Stomach smooth muscle (tissue), 2 donors: ENCODE data around the gene GRID1.

Source experiments
- H3K27ac ChIP-seq: one replicate; pipeline ENCODE4 v1.7.0; 2013; ENCODE audit warnings: mild to moderate bottlenecking, low read length, inconsistent platforms
- H3K27me3 ChIP-seq, 2 donors: one replicate each; pipeline ENCODE4 v1.7.0; 2013; ENCODE audit warnings: low read length in 2 of 2; ENCODE audit not compliant: insufficient read depth in 2 of 2, control insufficient read depth in 1 of 2
- H3K36me3 ChIP-seq, 2 donors: one replicate each; pipeline ENCODE4 v1.7.0; 2013; ENCODE audit warnings: low read length in 2 of 2; ENCODE audit not compliant: control insufficient read depth in 2 of 2, insufficient read depth in 2 of 2
- H3K4me1 ChIP-seq: one replicate; pipeline ENCODE4 v1.7.0; 2013; ENCODE audit warnings: low read length; ENCODE audit not compliant: control insufficient read depth, insufficient read depth
- H3K4me3 ChIP-seq, 2 donors: one replicate each; pipeline ENCODE4 v1.7.0; 2013; ENCODE audit warnings: low read length in 2 of 2
- H3K9ac ChIP-seq, 2 donors: one replicate each; pipeline ENCODE4 v1.7.0; 2013; ENCODE audit warnings: low read length in 2 of 2, mild to moderate bottlenecking in 1 of 2
- H3K9me3 ChIP-seq, 2 donors: one replicate each; pipeline ENCODE4 v1.7.0; 2013; ENCODE audit warnings: low read length in 2 of 2; ENCODE audit not compliant: control insufficient read depth in 2 of 2
- donor health status: healthy.
- donor health status: Pancreatic carcinoma.

GRID1 gene

DNA sequence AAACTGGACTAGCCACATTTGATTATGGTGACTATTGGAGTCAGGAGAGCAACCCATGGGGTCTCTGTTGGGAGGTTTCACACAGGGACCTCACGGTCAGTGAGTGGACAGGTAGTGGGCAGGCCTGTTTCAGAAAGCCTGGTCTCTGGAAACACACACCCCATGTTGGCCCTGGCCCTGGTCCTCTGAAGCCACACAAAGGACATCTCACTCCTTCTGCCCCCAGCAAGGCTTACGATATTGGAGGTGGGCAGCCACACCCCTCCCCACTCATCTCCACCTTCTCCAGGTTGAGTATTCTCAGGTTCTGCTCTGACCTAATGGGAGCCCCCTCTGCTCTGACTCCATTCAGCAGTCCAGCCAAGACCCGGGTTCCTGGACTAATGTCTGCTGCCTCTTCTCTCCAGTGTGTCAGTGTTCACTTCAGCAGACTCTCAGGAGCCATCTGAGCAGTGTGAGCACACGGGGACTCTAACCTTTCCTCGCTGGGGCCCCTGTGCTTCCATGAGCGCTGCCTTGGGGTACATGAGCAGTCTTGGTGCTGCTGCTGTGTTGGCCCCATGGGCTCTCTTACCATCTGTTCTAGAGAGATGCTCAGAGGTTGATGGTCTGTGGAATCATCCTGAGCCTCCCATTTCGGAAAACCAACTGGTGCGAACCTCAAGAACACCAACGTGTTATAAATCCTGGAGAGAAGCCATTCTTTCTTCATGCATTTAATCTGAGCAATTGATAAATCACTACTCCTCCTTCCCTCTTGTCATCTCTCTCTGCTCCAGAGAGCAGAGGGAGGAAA is 748.6 kb downstream of the GRID1 start:
- H3K4me3 ChIP-seq = no peak overlapping the region
- H3K36me3 ChIP-seq = no peaks in the 10 kb centered on the region
- H3K27ac ChIP-seq = no peak overlapping the region
- H3K9me3 ChIP-seq = no peaks in the 10 kb centered on the region
- H3K9ac ChIP-seq = no peak overlapping the region
- H3K4me1 ChIP-seq = no peaks in the 10 kb centered on the region
- H3K27me3 ChIP-seq = no peaks in the 10 kb centered on the region

DNA sequence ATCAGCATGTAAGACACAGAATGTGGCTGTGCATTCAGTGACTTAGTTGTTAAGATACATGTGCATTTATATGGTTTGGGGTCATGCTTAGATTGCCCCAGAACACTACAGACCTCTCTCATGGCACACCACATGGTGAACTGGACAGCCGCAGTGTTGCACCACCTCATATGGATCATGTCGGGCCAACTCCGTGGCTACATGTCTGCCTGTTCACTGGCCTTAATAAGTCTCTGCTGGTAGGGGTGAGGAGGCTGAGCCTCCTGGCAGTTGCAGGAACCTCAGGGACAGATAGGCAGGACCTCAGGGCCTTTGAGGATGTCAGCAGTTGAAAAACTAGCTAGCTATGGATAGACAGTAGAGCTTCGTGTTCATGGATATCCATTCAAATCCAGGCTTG is 751.0 kb downstream of the GRID1 start:
- H3K4me3 ChIP-seq = no peak overlapping the region

DNA sequence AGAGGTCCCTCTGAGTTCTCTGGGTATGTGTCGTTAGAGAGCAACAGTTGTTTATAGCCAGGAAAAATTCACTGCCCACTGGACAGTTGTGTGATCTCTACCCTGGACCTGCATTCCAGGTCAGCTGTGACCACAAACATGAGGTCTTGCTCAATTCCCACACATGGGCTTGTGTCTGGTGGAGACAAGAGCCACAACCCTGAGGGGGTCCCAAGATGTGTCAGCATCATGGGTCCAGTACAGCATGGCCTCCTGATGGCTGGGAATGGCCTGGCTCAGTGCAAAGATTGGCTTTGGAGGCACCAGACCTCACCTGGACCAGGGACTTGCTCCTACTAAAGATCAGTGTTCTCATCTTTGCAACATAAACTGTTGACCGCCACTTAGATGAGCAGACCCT is 751.6 kb downstream of the GRID1 start:
- no peaks in the 10 kb centered on the region for H3K4me1 ChIP-seq
- no peak overlapping the region for H3K27ac ChIP-seq
- no peaks in the 10 kb centered on the region for H3K36me3 ChIP-seq
- no peak overlapping the region for H3K9ac ChIP-seq
- H3K4me3 ChIP-seq = no peak overlapping the region
- no peaks in the 10 kb centered on the region for H3K27me3 ChIP-seq
- no peaks in the 10 kb centered on the region for H3K9me3 ChIP-seq

More for the DNA sequence above, 751.0 kb downstream of the GRID1 start:
- no peak overlapping the region for H3K9ac ChIP-seq
- no peaks in the 10 kb centered on the region for H3K4me1 ChIP-seq
- no peak overlapping the region for H3K27ac ChIP-seq
- no peaks in the 10 kb centered on the region for H3K36me3 ChIP-seq
- H3K27me3 ChIP-seq = no peaks in the 10 kb centered on the region
- H3K9me3 ChIP-seq = no peaks in the 10 kb centered on the region

DNA sequence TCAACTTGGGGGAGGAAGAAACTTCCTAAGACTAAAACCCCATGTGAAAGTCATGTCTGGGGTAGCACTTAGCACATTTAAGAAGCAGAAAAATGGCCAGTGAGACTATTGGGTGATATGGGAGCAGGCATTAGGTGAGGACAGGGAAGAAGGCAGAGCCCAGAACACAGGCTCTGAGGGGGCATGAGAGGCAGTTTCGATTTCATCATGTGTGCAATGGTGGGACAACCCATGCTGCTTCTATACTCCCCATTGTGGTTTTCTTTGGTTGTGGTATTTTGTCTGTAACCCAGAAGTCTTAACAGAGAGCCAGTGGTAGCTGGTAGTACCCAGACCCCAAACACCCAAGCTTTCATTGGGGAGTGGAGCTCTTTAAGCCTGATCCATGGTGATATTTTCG is 752.0 kb downstream of the GRID1 start:
- H3K27ac ChIP-seq = no peak overlapping the region
- H3K4me1 ChIP-seq = no peaks in the 10 kb centered on the region
- H3K27me3 ChIP-seq = no peaks in the 10 kb centered on the region
- H3K36me3 ChIP-seq = no peaks in the 10 kb centered on the region
- H3K9me3 ChIP-seq = no peaks in the 10 kb centered on the region
- H3K9ac ChIP-seq = no peak overlapping the region
- H3K4me3 ChIP-seq = no peak overlapping the region

DNA sequence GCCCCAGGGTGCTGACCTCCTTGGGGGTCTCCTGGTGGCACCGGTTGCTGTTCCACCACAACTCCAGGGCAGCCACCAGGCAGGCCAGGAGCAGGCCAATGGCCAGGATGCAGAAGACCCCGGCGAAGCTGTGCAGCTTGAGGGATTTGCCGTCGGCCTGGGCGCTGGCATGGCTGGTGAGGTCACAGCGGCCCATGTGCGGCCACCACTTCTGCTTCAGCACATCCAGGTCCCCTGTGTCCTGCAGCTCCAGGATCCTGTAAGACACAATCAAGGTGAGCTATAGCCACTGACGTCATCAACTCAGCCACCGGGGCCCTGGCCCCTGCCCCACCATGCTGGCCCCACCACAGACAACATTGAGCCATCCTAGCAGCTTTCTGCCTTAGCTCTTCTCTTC is 753.2 kb downstream of the GRID1 start:
- Histone ChIP-seq H3K4me3 (no peak overlapping the region), H3K36me3 (no peaks in the 10 kb centered on the region), H3K27me3 (no peaks in the 10 kb centered on the region), H3K4me1 (no peaks in the 10 kb centered on the region), H3K9me3 (no peaks in the 10 kb centered on the region), H3K27ac (no peak overlapping the region), H3K9ac (no peak overlapping the region)

DNA sequence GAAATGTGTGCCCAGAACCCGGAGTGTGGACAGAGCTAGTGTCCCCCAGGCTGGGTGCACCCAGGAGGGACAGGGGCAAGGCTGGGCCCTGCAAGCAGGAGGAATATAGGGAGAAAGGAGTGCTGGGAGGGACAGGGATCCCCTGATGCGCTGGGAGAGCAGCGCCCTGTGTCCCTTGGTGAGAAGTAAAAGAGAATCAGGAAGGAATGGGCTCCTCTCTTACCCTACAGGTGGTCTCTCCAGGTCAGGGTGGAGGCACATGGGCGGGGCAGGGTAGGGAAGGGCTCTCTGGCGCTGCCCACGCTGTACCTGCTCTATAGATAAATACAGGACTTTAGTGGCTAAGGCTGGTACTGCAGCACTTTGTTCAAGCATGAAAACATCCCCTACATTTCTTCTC is 753.8 kb downstream of the GRID1 start:
- no peaks in the 10 kb centered on the region for H3K4me1 ChIP-seq
- no peak overlapping the region for H3K4me3 ChIP-seq
- no peaks in the 10 kb centered on the region for H3K36me3 ChIP-seq
- H3K27ac ChIP-seq = no peak overlapping the region
- no peaks in the 10 kb centered on the region for H3K27me3 ChIP-seq
- no peaks in the 10 kb centered on the region for H3K9me3 ChIP-seq
- no peak overlapping the region for H3K9ac ChIP-seq

DNA sequence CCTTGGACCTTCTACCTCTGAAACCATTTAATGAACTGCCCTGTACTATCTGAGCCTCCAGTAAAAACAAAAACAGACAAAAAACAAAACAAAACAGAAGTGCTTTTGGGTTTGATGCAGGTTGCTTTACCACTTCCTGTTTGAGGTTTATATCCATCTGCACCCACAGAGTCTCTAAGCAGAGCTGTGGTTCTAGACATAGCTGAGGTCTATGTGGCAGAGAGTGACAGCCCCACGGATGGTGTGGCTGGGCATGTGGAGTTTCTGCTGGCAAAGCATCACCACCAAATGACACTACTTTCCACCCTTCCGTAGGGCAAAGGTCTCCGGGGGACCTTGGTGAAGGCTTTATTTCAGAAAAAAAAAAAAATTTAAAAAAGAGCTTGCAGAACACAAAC is 754.2 kb downstream of the GRID1 start:
- H3K9ac ChIP-seq = no peak overlapping the region
- H3K4me1 ChIP-seq = no peaks in the 10 kb centered on the region
- H3K9me3 ChIP-seq = no peaks in the 10 kb centered on the region
- no peaks in the 10 kb centered on the region for H3K36me3 ChIP-seq
- no peak overlapping the region for H3K27ac ChIP-seq
- no peak overlapping the region for H3K4me3 ChIP-seq
- H3K27me3 ChIP-seq = no peaks in the 10 kb centered on the region

DNA sequence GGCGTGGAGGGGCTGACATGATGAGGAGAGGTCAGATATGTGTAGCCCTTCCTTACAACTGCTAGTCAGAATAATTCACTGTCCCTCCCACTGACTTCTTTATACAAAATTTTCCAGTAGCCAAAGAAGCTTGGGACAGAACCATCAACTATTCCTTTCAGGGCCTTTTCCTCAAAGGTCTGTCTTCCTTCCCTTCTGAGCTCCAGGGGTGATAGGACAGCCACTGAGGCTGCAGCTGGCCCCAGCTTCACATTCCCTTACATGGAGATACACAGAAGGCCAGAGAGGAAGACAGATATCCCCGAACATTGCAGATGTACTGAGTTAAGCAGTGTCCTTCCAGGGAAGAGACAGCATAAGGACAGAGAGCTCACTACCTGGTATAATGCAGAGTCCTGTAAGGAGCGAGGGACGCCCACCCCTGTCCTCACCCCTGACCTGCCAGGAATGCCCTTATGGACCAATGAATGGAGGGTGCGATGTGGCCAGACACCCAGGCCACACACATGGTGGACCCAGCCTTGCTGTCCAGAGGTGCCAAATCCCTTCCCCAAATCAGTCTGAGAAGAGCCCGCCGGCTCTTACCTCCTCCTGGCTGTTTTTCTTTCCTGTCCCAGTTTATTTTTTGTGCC is 754.7 kb downstream of the GRID1 start:
- Histone ChIP-seq H3K4me3 (no peak overlapping the region), H3K4me1 (no peaks in the 10 kb centered on the region), H3K27ac (no peak overlapping the region), H3K9ac (no peak overlapping the region), H3K36me3 (no peaks in the 10 kb centered on the region), H3K9me3 (no peaks in the 10 kb centered on the region), H3K27me3 (no peaks in the 10 kb centered on the region)

DNA sequence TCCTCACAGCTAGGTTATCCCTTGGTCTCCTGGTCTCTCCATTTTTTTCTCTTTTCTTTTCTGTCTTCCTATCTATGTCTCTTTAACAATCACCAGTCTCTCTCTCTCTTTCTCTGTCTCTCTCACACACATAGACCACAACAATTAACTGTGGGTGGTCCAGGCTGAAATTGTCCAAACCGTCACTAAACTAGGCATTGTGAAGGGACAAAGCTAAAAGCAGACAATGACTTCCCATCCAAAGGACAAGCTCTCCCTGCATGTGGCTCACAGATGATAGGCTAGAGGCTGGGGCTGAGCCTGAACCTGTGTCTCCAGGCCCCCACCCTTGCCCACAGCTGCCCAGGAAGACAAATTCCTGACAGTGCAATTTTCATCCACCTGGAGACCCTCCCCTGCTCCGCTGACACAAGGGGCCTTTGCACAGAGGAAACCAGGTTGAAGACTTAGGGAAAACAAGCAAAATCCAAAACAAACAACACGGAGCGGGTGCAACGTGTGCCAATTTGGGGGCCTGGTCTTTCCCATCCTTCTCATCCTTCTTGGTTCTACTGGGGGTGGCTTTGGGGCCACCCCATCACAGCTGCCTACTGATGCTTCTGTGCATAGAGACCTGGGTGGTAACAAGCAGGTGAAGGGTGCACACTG is 755.4 kb downstream of the GRID1 start:
- Histone ChIP-seq H3K4me1 (no peaks in the 10 kb centered on the region), H3K36me3 (no peaks in the 10 kb centered on the region), H3K4me3 (no peak overlapping the region), H3K9ac (no peak overlapping the region), H3K27me3 (no peaks in the 10 kb centered on the region), H3K27ac (no peak overlapping the region), H3K9me3 (no peaks in the 10 kb centered on the region)

DNA sequence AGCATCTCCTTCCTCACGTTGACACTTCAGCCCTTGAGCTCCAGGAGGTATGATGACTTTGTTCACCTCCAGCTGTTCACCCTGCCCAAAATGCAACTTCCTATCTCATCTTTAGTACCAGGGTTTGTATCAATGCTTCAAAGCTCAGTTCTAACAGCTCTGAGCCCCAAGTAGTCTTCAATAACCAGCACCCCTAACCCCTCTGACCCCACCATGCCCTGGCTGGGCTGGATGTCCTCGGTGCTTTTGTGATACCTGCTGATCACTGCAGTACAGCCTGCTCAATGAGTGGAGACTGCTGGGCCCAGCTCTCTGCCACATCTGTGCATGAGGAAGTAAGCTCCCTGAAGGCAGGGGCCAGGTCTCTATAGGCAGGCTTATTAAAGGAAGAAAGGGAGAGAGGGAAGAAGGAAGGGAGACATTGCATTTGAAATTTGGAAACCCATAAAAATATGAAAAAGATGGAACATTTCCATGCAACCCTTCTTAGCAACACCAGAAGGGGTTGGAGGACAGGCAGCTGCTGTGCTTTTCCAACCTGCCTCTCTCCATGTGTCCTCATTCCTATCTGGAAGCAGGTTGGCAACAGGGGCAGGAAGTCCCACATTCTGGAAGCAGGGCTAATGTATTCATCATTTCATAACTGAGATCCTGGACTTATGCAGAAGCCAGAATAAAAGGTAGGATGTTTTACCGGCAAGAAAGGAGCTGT is 756.1 kb downstream of the GRID1 start:
- H3K27me3 ChIP-seq = no peaks in the 10 kb centered on the region
- no peaks in the 10 kb centered on the region for H3K36me3 ChIP-seq
- H3K27ac ChIP-seq = no peak overlapping the region
- no peaks in the 10 kb centered on the region for H3K9me3 ChIP-seq
- no peaks in the 10 kb centered on the region for H3K4me1 ChIP-seq
- H3K9ac ChIP-seq = no peak overlapping the region
- H3K4me3 ChIP-seq = no peak overlapping the region
